Epithelial cell of esophagus (primary cell): ENCODE results near the gene ROCK2.

ENCODE experiments used
- DNase-seq: peaks from one replicate; pipeline ENCODE4 v3.0.0; 2010; ENCODE audit warnings: low read depth
- H3K4me3 ChIP-seq: 2 replicates; pipeline ENCODE4 v1.5.1; 2011; ENCODE audit warnings: mild to moderate bottlenecking, low read length, control low read depth
- CTCF ChIP-seq: IDR thresholded peaks from 2 replicates; pipeline ENCODE4 v1.5.1; 2011; ENCODE audit warnings: low read depth, mild to moderate bottlenecking, low read length, control low read depth, inconsistent platforms; ENCODE audit not compliant: insufficient read depth; ENCODE audit errors: missing control alignments

Gene ROCK2

GRCh38 chr2:11320698-11321492 is 23.5 kb downstream of the ROCK2 start:
- no peak for TF ChIP-seq CTCF
- DNase-seq, result no peak
- no peak overlapping the region for H3K4me3 ChIP-seq

GRCh38 chr2:11319939-11320338 is 24.5 kb downstream of the ROCK2 start:
- TF ChIP-seq CTCF, result no peak
- no peak for DNase-seq
- H3K4me3 ChIP-seq, result no peak overlapping the region

- TF ChIP-seq CTCF, result no peak
- H3K4me3 ChIP-seq, result no peak overlapping the region
- no peak for DNase-seq
Measured at GRCh38 chr2:11315074-11315705, 29.2 kb downstream of the ROCK2 start.

DNA sequence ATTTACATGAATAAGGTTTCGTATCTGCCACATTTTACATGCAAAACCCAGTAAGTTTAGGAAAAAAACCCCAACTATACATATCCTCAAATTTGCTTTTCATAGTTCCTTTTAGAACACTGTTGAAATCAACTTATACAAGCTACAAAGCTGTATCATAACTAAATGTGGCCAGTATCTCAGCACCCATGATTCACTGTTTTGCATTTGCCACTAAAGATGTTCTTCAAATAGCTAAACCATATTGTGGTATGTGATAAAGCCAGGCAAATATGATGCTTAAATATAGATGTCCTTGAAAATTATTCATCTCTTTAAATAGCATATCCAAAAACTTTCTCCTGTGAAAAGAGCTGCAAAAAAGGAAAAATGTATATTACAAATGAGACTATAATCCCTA is 29.9 kb downstream of the ROCK2 start:
- TF ChIP-seq CTCF, result no peak
- no peak overlapping the region for H3K4me3 ChIP-seq
- DNase-seq, result no peak

DNA sequence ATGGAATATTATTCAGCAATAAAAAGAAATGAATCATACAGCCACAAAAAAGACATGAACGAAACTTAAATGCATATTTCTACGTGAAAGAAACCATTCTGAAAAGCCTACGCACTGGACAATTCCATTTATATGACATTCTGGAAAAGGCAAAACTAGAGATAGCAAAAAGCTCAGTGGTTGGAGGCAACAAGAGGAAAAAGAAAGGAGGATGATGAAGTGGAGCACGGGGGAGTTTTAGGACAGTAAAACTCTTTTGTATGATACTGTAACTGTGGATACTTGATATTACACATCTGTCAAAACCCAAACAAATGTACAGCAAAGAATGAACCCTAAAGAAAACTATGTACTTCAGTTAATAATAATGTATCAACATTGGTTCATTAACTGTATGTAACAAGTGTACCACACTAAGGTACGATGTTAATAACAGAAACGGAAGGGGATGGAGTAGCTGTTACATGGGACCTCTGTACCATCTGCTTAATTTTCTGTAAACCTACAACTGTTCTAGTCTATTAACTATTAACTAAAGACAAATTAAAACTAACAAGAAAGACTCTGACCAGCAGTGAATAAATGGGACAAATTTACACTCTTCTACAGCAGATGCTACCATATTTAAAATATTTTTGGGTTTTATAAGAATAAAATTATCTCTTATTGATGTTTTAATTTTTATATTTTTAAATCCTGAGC is 31.5 kb downstream of the ROCK2 start:
- no peak overlapping the region for H3K4me3 ChIP-seq

DNA sequence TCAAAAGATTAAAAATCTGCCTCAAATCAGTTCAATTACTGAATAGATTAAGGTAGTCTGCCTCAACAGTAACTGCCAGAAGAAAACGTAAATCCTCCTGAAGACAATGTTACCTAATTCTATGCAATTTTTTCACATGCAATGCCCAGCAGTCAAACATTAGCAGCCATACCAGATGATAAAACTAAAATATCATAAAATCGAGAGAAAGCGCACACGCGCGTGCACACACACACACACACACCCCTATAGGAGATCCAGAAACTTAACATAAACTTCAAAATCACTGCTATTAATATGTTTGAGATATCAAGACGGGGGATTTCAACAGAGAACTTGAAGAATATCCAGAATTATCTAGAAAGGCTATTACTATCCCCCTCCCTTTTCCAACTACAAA is 32.9 kb downstream of the ROCK2 start:
- DNase-seq, result no peak
- no peak overlapping the region for H3K4me3 ChIP-seq
- no peak for TF ChIP-seq CTCF

More for the DNA sequence above, 31.5 kb downstream of the ROCK2 start:
- no peak for TF ChIP-seq CTCF
- DNase-seq, result no peak
